Right atrium auricular region (tissue), 2 donors: ENCODE data around the gene DNAI1. TPM values are rescaled to one million over a fixed set of nuclear protein-coding genes. Genes with fewer than 3 reads are reported as not detected.

Experiments
- DNase-seq: peaks from one replicate; pipeline ENCODE4 v3.0.0-alpha.2; 2019; ENCODE audit warnings: low spot score
- H3K27ac ChIP-seq, 2 donors: fragments of 200-600 bp; sonication (generic); 1 replicate in 1 of 2; 2 replicates in 1 of 2; pipeline ENCODE4 v1.5.1; 2016 to 2019
- H3K27me3 ChIP-seq, 2 donors: fragments of 200-600 bp; sonication (generic); one replicate each; pipeline versions ENCODE4 v1.5.1 to v1.6.0; 2017 to 2019
- H3K36me3 ChIP-seq: fragments of 200-600 bp; sonication (generic); one replicate; pipeline ENCODE4 v1.5.1; 2016
- H3K4me1 ChIP-seq, 2 donors: fragments of 200-600 bp; sonication (generic); one replicate each; pipeline versions ENCODE4 v1.5.1 to v1.6.0; 2017 to 2019
- H3K4me3 ChIP-seq, 2 donors: fragments of 200-600 bp; sonication (generic); 1 replicate in 1 of 2; 2 replicates in 1 of 2; pipeline ENCODE4 v1.5.1; 2017 to 2019; ENCODE audit warnings: mild to moderate bottlenecking in 1 of 2, moderate library complexity in 1 of 2
- H3K9me3 ChIP-seq, 2 donors: fragments of 200-600 bp; sonication (generic); one replicate each; pipeline ENCODE4 v1.5.1; 2019
- CTCF ChIP-seq, 2 donors: fragments of 200-600 bp; sonication (generic); IDR thresholded peaks; one replicate each; pipeline ENCODE4 v1.5.1; 2019; ENCODE audit warnings: antibody characterized with exemption in 2 of 2
- total RNA-seq, 2 donors: library from RNA; depleted of rRNA; stranded (reverse); fragments of >200 nt; gene quantifications; one replicate each; pipeline ENCODE4 v1.1.0, GENCODE V29; 2016

The DNAI1 gene
- total RNA-seq, 2 donors from 2014 or later: not detected

GRCh38 chr9:34545497-34545896, 86.9 kb downstream of the DNAI1 start:
- H3K27me3 ChIP-seq: no peaks in the 10 kb centered on the region
- no peak for TF ChIP-seq CTCF (IDR thresholded peaks at IDR 0.05)
- no peak overlapping the region for H3K4me3 ChIP-seq
- no peaks in the 10 kb centered on the region for H3K9me3 ChIP-seq
- no peaks in the 10 kb centered on the region for H3K4me1 ChIP-seq
- peak; percentile 48 for DNase-seq
- H3K36me3 ChIP-seq: no peaks in the 10 kb centered on the region
- no peak overlapping the region for H3K27ac ChIP-seq

GRCh38 chr9:34546102-34546833, 87.7 kb downstream of the DNAI1 start:
- Histone ChIP-seq H3K36me3 (no peaks in the 10 kb centered on the region), H3K27me3 (no peaks in the 10 kb centered on the region), H3K27ac (no peak overlapping the region), H3K4me1 (no peaks in the 10 kb centered on the region), H3K4me3 (no peak overlapping the region), H3K9me3 (no peaks in the 10 kb centered on the region)
- TF ChIP-seq CTCF (IDR thresholded peaks at IDR 0.05): no peak
- no peak for DNase-seq

GRCh38 chr9:34546834-34547827, 88.5 kb downstream of the DNAI1 start:
- peak; percentile 66 to 80 for TF ChIP-seq CTCF (IDR thresholded peaks at IDR 0.05)
- Histone ChIP-seq H3K27ac (no peak overlapping the region), H3K27me3 (no peaks in the 10 kb centered on the region), H3K4me1 (no peaks in the 10 kb centered on the region), H3K9me3 (no peaks in the 10 kb centered on the region), H3K4me3 (no peak overlapping the region), H3K36me3 (no peaks in the 10 kb centered on the region)
- DNase-seq: no peak

- peak; percentile 62 to 89 for TF ChIP-seq CTCF (IDR thresholded peaks at IDR 0.05)
- peak; percentile 82 for DNase-seq
- H3K27ac ChIP-seq: no peak overlapping the region
Measured at GRCh38 chr9:34547960-34548611, 89.5 kb downstream of the DNAI1 start.

GRCh38 chr9:34549407-34549732, 90.8 kb downstream of the DNAI1 start:
- H3K9me3 ChIP-seq: no peaks in the 10 kb centered on the region
- peak; percentile 55 for DNase-seq
- no peaks in the 10 kb centered on the region for H3K27me3 ChIP-seq
- no peaks in the 10 kb centered on the region for H3K36me3 ChIP-seq
- H3K27ac ChIP-seq: no peak overlapping the region
- no peak for TF ChIP-seq CTCF (IDR thresholded peaks at IDR 0.05)
- no peaks in the 10 kb centered on the region for H3K4me1 ChIP-seq
- H3K4me3 ChIP-seq: no peak overlapping the region

More at GRCh38 chr9:34547960-34548611, 89.5 kb downstream of the DNAI1 start:
- no peak overlapping the region for H3K4me3 ChIP-seq
- H3K36me3 ChIP-seq: no peaks in the 10 kb centered on the region
- H3K4me1 ChIP-seq: no peaks in the 10 kb centered on the region
- no peaks in the 10 kb centered on the region for H3K27me3 ChIP-seq
- H3K9me3 ChIP-seq: no peaks in the 10 kb centered on the region
